Lower leg skin (tissue), 4 donors: ENCODE results near the gene LAMB4. TPM values are rescaled to one million over a fixed set of nuclear protein-coding genes. Genes with fewer than 3 reads are reported as not detected.

Experiments
- DNase-seq, 2 donors: peaks; one replicate each; pipeline ENCODE4 v3.0.0-alpha.2; 2019; ENCODE audit warnings: low spot score in 2 of 2
- H3K4me3 ChIP-seq: fragments of 200-600 bp; sonication (generic); 2 replicates; pipeline ENCODE4 v1.5.1; 2017; ENCODE audit warnings: mild to moderate bottlenecking, low read depth; ENCODE audit not compliant: poor library complexity, severe bottlenecking
- POLR2A ChIP-seq, 2 donors: fragments of 450-650 bp; IDR thresholded peaks; one replicate each; pipeline ENCODE4 v1.6.1; 2016 to 2017; ENCODE audit warnings: antibody characterized with exemption in 2 of 2, mild to moderate bottlenecking in 1 of 2, moderate library complexity in 1 of 2
- WGBS, 2 donors: methylation state at CpG; one replicate each; pipeline ENCODE4 v1.1.5; 2018; 5-methylcytosine and 5-hydroxymethylcytosine counted together
- intact Hi-C: fragments of 100-400 bp; cut with DNase I; formaldehyde crosslinking; loops from one replicate; pipeline ENCODE4 v1.15.0; 2023; ENCODE audit warnings: low total_unique reads
- total RNA-seq, 4 donors: library from RNA; depleted of rRNA; stranded (reverse); fragments of >200 nt; gene quantifications; one replicate each; pipeline ENCODE4 v1.1.0, GENCODE V29; 2016
- TF ChIP-seq, protein P1 (sequence below), 3 donors: fragments of 450-650 bp; IDR thresholded peaks; one replicate each; pipeline ENCODE4 v1.5.1; 2016; ENCODE audit warnings: antibody characterized with exemption in 3 of 3, mild to moderate bottlenecking in 3 of 3, moderate library complexity in 2 of 3

The LAMB4 gene, protein sequence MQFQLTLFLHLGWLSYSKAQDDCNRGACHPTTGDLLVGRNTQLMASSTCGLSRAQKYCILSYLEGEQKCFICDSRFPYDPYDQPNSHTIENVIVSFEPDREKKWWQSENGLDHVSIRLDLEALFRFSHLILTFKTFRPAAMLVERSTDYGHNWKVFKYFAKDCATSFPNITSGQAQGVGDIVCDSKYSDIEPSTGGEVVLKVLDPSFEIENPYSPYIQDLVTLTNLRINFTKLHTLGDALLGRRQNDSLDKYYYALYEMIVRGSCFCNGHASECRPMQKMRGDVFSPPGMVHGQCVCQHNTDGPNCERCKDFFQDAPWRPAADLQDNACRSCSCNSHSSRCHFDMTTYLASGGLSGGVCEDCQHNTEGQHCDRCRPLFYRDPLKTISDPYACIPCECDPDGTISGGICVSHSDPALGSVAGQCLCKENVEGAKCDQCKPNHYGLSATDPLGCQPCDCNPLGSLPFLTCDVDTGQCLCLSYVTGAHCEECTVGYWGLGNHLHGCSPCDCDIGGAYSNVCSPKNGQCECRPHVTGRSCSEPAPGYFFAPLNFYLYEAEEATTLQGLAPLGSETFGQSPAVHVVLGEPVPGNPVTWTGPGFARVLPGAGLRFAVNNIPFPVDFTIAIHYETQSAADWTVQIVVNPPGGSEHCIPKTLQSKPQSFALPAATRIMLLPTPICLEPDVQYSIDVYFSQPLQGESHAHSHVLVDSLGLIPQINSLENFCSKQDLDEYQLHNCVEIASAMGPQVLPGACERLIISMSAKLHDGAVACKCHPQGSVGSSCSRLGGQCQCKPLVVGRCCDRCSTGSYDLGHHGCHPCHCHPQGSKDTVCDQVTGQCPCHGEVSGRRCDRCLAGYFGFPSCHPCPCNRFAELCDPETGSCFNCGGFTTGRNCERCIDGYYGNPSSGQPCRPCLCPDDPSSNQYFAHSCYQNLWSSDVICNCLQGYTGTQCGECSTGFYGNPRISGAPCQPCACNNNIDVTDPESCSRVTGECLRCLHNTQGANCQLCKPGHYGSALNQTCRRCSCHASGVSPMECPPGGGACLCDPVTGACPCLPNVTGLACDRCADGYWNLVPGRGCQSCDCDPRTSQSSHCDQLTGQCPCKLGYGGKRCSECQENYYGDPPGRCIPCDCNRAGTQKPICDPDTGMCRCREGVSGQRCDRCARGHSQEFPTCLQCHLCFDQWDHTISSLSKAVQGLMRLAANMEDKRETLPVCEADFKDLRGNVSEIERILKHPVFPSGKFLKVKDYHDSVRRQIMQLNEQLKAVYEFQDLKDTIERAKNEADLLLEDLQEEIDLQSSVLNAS (N-terminal part only)
- total RNA-seq: 100 to 1,000 TPM; 125 to 306 (median 156) TPM

DNA sequence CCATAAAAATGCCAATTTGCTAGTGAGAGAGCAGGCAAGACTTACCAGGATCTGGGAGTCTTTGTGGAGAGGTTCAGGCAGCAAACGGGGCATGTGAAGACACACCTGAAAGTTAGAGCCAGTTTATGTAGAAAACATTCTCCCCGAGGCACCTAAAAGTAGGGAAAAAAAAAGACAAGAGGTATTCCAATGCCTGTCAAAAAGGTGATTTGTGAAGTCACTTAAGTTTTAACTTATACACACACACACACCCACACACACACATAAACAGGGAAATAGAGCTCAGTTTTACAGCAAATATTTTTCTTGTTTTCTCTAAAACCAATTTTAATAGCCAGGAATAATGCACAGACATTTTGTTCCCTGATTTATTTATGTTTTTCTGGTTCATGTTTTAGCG is at the start of gene LAMB4:
LAMB4 (minus strand) TSS at position 101 of the 400 bp plus-strand sequence. CDS start 7,197 bp downstream, outside the sequence.
- H3K4me3 ChIP-seq: no peak within 1 kb of the TSS
- 51 to 62% methylated on average over 3 of the region's 3 CpGs for WGBS, 2 donors
- intact Hi-C loops: no loop called here
- no peak for DNase-seq
- TF ChIP-seq, protein P1, sequence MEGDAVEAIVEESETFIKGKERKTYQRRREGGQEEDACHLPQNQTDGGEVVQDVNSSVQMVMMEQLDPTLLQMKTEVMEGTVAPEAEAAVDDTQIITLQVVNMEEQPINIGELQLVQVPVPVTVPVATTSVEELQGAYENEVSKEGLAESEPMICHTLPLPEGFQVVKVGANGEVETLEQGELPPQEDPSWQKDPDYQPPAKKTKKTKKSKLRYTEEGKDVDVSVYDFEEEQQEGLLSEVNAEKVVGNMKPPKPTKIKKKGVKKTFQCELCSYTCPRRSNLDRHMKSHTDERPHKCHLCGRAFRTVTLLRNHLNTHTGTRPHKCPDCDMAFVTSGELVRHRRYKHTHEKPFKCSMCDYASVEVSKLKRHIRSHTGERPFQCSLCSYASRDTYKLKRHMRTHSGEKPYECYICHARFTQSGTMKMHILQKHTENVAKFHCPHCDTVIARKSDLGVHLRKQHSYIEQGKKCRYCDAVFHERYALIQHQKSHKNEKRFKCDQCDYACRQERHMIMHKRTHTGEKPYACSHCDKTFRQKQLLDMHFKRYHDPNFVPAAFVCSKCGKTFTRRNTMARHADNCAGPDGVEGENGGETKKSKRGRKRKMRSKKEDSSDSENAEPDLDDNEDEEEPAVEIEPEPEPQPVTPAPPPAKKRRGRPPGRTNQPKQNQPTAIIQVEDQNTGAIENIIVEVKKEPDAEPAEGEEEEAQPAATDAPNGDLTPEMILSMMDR (IDR thresholded peaks at IDR 0.05): no peak
- TF ChIP-seq POLR2A (IDR thresholded peaks at IDR 0.05): no peak

DNA sequence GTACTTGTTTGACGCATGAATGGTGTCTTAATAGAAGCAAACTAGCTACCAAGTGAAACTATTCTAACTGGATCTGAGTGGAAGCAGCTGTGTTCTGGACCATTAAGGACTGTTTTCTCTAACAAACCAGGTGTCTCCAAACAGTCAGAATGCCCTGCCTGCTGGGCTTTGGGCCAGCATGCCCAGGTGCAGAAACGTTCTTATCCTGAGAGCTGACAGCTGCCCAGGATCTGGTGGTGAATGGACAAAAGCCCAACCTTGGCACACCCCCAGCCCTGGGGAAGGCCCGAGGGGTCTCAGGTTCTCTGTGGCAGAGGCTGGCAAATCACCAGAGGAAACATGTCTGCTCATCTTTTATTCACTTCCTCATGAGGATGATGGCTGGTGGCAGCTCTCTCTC is 48.2 kb upstream of the LAMB4 start:
- DNase-seq: no peak
- TF ChIP-seq, protein P1 (IDR thresholded peaks at IDR 0.05): no peak
- no peak for TF ChIP-seq POLR2A (IDR thresholded peaks at IDR 0.05)
- H3K4me3 ChIP-seq: no peak overlapping the region
- WGBS, 2 donors: 40 to 58% methylated on average over 3 of the region's 3 CpGs
- intact Hi-C loops: no loop called here

DNA sequence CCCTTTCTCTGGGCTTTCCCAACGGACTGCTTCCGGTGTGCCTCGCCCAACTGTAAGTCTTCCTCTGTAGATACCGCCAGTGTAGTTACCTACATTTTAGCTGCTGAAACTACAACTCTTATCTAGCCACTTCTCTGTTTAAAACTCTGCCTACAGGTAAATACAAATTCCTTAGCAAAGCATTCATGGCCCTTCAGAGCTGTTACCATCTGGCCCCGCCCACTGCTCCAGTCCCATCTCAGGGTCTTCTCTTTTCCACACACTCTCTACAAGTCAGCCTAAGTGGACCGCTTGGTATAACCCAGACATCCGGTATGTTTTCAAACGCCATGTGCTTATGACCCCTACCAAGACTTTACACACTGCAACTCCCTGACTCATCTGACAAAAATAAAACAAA is 41.0 kb upstream of the LAMB4 start:
- DNase-seq: no peak
- 93 to 94% methylated on average over 8 of the region's 8 CpGs for WGBS, 2 donors
- H3K4me3 ChIP-seq: no peak overlapping the region
- TF ChIP-seq, protein P1 (IDR thresholded peaks at IDR 0.05): no peak
- no peak for TF ChIP-seq POLR2A (IDR thresholded peaks at IDR 0.05)
- intact Hi-C loops: no loop called here

DNA sequence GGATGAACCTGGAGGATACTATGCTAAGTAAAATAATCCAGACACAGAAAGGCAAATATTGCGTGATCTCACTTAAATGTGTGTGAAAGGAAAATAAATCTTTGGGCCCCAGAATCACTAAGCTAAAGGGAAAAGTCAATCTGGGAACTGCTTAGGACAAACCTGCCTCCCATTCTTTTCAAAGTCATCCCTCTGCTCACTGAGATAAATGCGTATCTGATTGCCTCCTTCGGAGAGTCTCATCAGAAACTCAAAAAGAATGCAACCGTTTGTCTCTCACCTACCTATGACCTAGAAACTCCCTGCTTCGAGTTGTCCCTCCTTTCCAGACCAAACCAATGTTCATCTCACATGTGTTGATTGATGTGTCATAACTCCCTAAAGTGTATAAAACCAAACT is 40.1 kb upstream of the LAMB4 start:
- no peak for DNase-seq
- intact Hi-C loops: no loop called here
- TF ChIP-seq, protein P1 (IDR thresholded peaks at IDR 0.05): no peak
- WGBS, 2 donors: 78 to 80% methylated on average over 5 of the region's 5 CpGs
- H3K4me3 ChIP-seq: no peak overlapping the region

DNA sequence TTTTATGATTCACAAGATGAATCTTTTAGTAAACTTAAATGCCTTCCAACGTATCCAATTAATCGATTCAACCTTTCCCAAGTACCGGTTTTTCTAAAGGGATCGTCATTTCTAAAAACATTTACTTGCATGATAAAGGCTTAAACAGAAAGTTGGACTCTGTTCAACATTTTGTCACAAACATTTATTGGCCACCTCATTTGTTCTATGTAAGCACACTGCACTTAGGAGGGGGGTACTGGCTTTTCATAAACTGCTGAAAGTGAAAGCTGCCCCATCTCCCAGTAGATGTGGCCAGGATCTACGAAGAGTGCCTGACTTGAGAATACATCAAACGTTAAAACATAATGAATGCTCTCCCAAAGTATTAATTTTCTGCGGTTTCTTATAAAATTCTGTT is 37.3 kb upstream of the LAMB4 start:
- no peak for DNase-seq
- TF ChIP-seq, protein P1 (IDR thresholded peaks at IDR 0.05): no peak
- no peak for TF ChIP-seq POLR2A (IDR thresholded peaks at IDR 0.05)
- no peak overlapping the region for H3K4me3 ChIP-seq
- intact Hi-C loops: no loop called here
- WGBS, 2 donors: 60 to 67% methylated on average over 7 of the region's 7 CpGs
